K562 (cell line): ENCODE results near the gene SLC16A1. TPM values are rescaled to one million over a fixed set of nuclear protein-coding genes. Genes with fewer than 3 reads are reported as not detected.
A peak's percentile ranks its signal among the peaks of the same experiment; 100 is the strongest.

Experiments
- CBFA2T2 ChIP-seq: fragments of 450-650 bp; conservative IDR thresholded peaks from 2 replicates; pipeline ENCODE4 v1.6.1; 2017; ENCODE audit warnings: mild to moderate bottlenecking
- ETV6 ChIP-seq, 3 experiments: fragments of 150-350 bp in 1 of 3; sonication (generic) in 1 of 3; formaldehyde crosslinking in 1 of 3; IDR thresholded peaks; 2 replicates each; pipeline versions ENCODE4 v1.6.1 to v1.8.0; 2014 to 2022; ENCODE audit warnings: borderline replicate concordance in 2 of 3, low read depth in 2 of 3, antibody characterized with exemption in 1 of 3, low read length in 1 of 3, mild to moderate bottlenecking in 1 of 3, missing genetic modification reagents in 1 of 3
- GTF2B ChIP-seq: IDR thresholded peaks from 2 replicates; pipeline ENCODE4 v1.6.1; 2011; ENCODE audit not compliant: insufficient read length; ENCODE audit errors: extremely low read depth
- HDAC2 ChIP-seq: fragments of 450-650 bp; IDR thresholded peaks from 2 replicates; pipeline ENCODE4 v1.6.1; 2016; ENCODE audit warnings: mild to moderate bottlenecking
- KDM1A ChIP-seq, 2 experiments: fragments of 450-650 bp; IDR thresholded peaks; 2 replicates each; pipeline ENCODE4 v1.6.1; 2016; ENCODE audit warnings: mild to moderate bottlenecking in 2 of 2
- KLF16 ChIP-seq: IDR thresholded peaks from 2 replicates; pipeline ENCODE4 v1.6.1; 2016; ENCODE audit warnings: antibody characterized with exemption
- NRF1 ChIP-seq, 2 experiments: fragments of 450-650 bp; IDR thresholded peaks in 1 of 2; conservative IDR thresholded peaks in 1 of 2; 2 replicates each; pipeline ENCODE4 v1.6.1; 2014; ENCODE audit warnings: mild to moderate bottlenecking in 2 of 2
- POLR2H ChIP-seq: IDR thresholded peaks from 2 replicates; pipeline ENCODE4 v1.6.1; 2016; ENCODE audit warnings: missing genetic modification characterization, low read depth, mild to moderate bottlenecking, control low read depth, missing compliant biosample characterization, moderate library complexity
- PYGO2 ChIP-seq: fragments of 450-650 bp; IDR thresholded peaks from 2 replicates; pipeline ENCODE4 v1.6.1; 2016; ENCODE audit warnings: mild to moderate bottlenecking, missing genetic modification characterization, moderate library complexity, missing compliant biosample characterization
- TBP ChIP-seq: optimal IDR thresholded peaks from 2 replicates; pipeline ENCODE3; 2011; ENCODE audit warnings: low read depth, low read length, improper control_type of control experiment
- ZBTB43 ChIP-seq: sonication (generic); formaldehyde crosslinking; IDR thresholded peaks from 2 replicates; pipeline ENCODE4 v1.8.0; 2023; ENCODE audit warnings: mild to moderate bottlenecking, missing genetic modification reagents
- ZNF212 ChIP-seq: fragments of 450-650 bp; formaldehyde crosslinking; IDR thresholded peaks from 2 replicates; pipeline ENCODE4 v1.4.0; 2020; ENCODE audit warnings: mild to moderate bottlenecking
- ZNF24 ChIP-seq: fragments of 450-650 bp; IDR thresholded peaks from 2 replicates; pipeline ENCODE4 v1.6.1; 2016
- ZNF316 ChIP-seq: fragments of 450-650 bp; IDR thresholded peaks from 2 replicates; pipeline ENCODE4 v1.6.1; 2016
- ZNF407 ChIP-seq: fragments of 450-650 bp; IDR thresholded peaks from 2 replicates; pipeline ENCODE4 v1.6.1; 2016; ENCODE audit warnings: low read depth
- ZNF445 ChIP-seq: fragments of 250-450 bp; sonication (Bioruptor Pico); IDR thresholded peaks from 2 replicates; pipeline ENCODE4 v1.4.0; 2020; ENCODE audit warnings: low read depth, mild to moderate bottlenecking, moderate library complexity
- ZZZ3 ChIP-seq: fragments of 450-650 bp; IDR thresholded peaks from 2 replicates; pipeline ENCODE4 v1.6.1; 2016; ENCODE audit warnings: antibody characterized with exemption, mild to moderate bottlenecking, moderate library complexity
- polyA plus RNA-seq, 8 experiments: library from polyadenylated mRNA; depleted of rRNA in 4 of 8; stranded (reverse) in 5 of 8; unstranded in 3 of 8; fragments of >200 nt; fragmentation: Nextera tagmentation in 2 of 8; fragmentation: Illumina TruSeq in 1 of 8; extraction: Ambion mirVana in 2 of 8; extraction: Trizol in 1 of 8; gene quantifications; 2 replicates each; pipeline versions ENCODE4 v1.2.1 to v1.2.3, GENCODE V29; 2011 to 2014; ENCODE audit warnings: inconsistent platforms in 1 of 8, missing spikeins in 1 of 8
- total RNA-seq, 7 experiments: library from RNA; depleted of rRNA in 6 of 7; stranded (reverse); fragments of >200 nt in 6 of 7; fragmentation: Illumina TruSeq in 2 of 7; extraction: Trizol in 2 of 7; gene quantifications; 2 replicates each; pipeline versions ENCODE4 v1.2.1 to v1.2.3, GENCODE V29; 2011 to 2021; ENCODE audit warnings: low replicate concordance in 1 of 7

SLC16A1 gene
- total and polyA plus RNA-seq, 9 of the 15 experiments (the other 6 are each of a cell fraction or from before 2014, with no cell fraction given): 73.1 to 244 (median 117) TPM

GRCh38 chr1:112933820-112934571 is 22.0 kb downstream of the SLC16A1 start (continued):
- TF ChIP-seq TBP (no peak), ZNF445 (CRISPR knock-in tag) (no peak), ZNF212 (CRISPR knock-in tag) (no peak), ZNF407 (no peak), ZBTB43 (peak; percentile 37; the same call in 1 of the 2 replicates), HDAC2 (0 out of 2 replicates have a peak, but pooled peaks have one; percentile 63), PYGO2 (tag) (no peak), KDM1A (IDR thresholded peaks at IDR 0.05) (peak; percentile 81 to 86), GTF2B (no peak), NRF1 (conservative IDR thresholded peaks at IDR 0.05 in 1 of 2, IDR thresholded peaks at IDR 0.05 in 1 of 2) (no peak), CBFA2T2 (0 out of 2 replicates have a peak, but pooled peaks have one; percentile 9), ZNF24 (peak; percentile 78), ETV6 (IDR thresholded peaks at IDR 0.05; ENCODE audit: borderline replicate concordance in 1 of 2, low read depth in 2 of 2, low read length in 1 of 2) (no peak), ETV6 (CRISPR knock-in tag; IDR thresholded peaks at IDR 0.05; ENCODE audit: borderline replicate concordance) (no peak), KLF16 (no peak), ZZZ3 (no peak), ZNF316 (0 out of 2 replicates have a peak, but pooled peaks have one; percentile 22), POLR2H (tag) (0 out of 2 replicates have a peak, but pooled peaks have one; percentile 42)
